Measurements from ENCODE around the gene ODAM.
"Not testable (repeated sequence)": the region's sequence is repeated elsewhere in the genome, so short reads cannot be mapped to it uniquely, and the experiment has no call there.

DNA sequence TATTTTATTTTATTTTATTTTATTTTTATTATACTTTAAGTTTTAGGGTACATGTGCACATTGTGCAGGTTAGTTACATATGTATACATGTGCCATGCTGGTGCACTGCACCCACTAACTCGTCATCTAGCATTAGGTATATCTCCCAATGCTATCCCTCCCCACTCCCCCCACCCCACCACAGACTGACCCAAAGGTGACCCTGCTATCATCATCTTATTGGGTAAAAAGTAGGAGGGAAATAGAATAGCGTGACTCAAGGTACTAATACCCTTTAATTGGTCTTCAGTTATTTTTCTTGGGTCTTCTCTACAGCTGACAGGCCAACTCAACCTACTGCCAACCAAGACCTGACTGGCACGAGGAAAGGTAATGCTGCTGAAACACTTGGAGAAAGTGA lies 46.8 kb downstream of the ODAM start, which contains the start of gene CSN3:
- TF ChIP-seq, protein P1, sequence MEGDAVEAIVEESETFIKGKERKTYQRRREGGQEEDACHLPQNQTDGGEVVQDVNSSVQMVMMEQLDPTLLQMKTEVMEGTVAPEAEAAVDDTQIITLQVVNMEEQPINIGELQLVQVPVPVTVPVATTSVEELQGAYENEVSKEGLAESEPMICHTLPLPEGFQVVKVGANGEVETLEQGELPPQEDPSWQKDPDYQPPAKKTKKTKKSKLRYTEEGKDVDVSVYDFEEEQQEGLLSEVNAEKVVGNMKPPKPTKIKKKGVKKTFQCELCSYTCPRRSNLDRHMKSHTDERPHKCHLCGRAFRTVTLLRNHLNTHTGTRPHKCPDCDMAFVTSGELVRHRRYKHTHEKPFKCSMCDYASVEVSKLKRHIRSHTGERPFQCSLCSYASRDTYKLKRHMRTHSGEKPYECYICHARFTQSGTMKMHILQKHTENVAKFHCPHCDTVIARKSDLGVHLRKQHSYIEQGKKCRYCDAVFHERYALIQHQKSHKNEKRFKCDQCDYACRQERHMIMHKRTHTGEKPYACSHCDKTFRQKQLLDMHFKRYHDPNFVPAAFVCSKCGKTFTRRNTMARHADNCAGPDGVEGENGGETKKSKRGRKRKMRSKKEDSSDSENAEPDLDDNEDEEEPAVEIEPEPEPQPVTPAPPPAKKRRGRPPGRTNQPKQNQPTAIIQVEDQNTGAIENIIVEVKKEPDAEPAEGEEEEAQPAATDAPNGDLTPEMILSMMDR (IDR thresholded peaks at IDR 0.05): not testable (repeated sequence)
- not testable (repeated sequence) for TF ChIP-seq EZH2phosphoT487 (IDR thresholded peaks at IDR 0.05)
